GM12878 (cell line): ENCODE measurements around the gene ZNF574. TPM values are rescaled to one million over a fixed set of nuclear protein-coding genes. Genes with fewer than 3 reads are reported as not detected.

ENCODE experiments used
- CBX5 ChIP-seq: sonication (generic); IDR thresholded peaks from 2 replicates; pipeline ENCODE4 v1.6.1; 2016; ENCODE audit warnings: low read depth, moderate library complexity, mild to moderate bottlenecking, inconsistent platforms
- CEBPB ChIP-seq, 2 experiments: fragments of 150-350 bp in 1 of 2; IDR thresholded peaks; 2 replicates each; pipeline ENCODE4 v1.6.1; 2012 to 2014; ENCODE audit warnings: low read depth in 2 of 2, low read length in 2 of 2, borderline replicate concordance in 1 of 2, inconsistent platforms in 1 of 2
- RELA ChIP-seq: fragments of 450-650 bp; IDR thresholded peaks from 2 replicates; pipeline ENCODE4 v1.8.0; 2014; ENCODE audit warnings: borderline replicate concordance; ENCODE audit not compliant: partially characterized antibody
- SIN3A ChIP-seq: IDR thresholded peaks from 2 replicates; pipeline ENCODE4 v1.6.1; 2012; ENCODE audit warnings: low read depth, low read length, improper control_type of control experiment
- SMAD5 ChIP-seq: IDR thresholded peaks from 2 replicates; pipeline ENCODE4 v1.6.1; 2016; ENCODE audit warnings: antibody characterized with exemption, low read depth
- SP1 ChIP-seq: IDR thresholded peaks from one replicate; pipeline ENCODE4 v1.6.1; 2011; ENCODE audit warnings: low read depth, low read length
- SUZ12 ChIP-seq: fragments of 200-600 bp; sonication (generic); IDR thresholded peaks from one replicate; pipeline ENCODE4 v1.6.1; 2018; ENCODE audit warnings: antibody characterized with exemption, mild to moderate bottlenecking; ENCODE audit not compliant: unreplicated experiment
- polyA plus RNA-seq, 11 experiments: library from polyadenylated mRNA; depleted of rRNA in 4 of 11; unstranded in 6 of 11; stranded (reverse) in 5 of 11; fragments of >200 nt; fragmentation: Nextera tagmentation in 4 of 11; fragmentation: Illumina TruSeq in 1 of 11; extraction: Ambion mirVana in 4 of 11; extraction: Trizol in 1 of 11; gene quantifications; 1 replicate in 1 of 11; 2 replicates in 10 of 11; pipeline versions ENCODE4 v1.2.1 to v1.2.3, GENCODE V29; 2011 to 2016; ENCODE audit warnings: inconsistent platforms in 2 of 11, missing spikeins in 2 of 11, low read depth in 1 of 11
- total RNA-seq, 4 experiments: library from RNA; depleted of rRNA in 3 of 4; stranded (reverse); fragments of >200 nt in 3 of 4; fragmentation: Illumina TruSeq in 1 of 4; extraction: Trizol in 1 of 4; gene quantifications; 2 replicates each; pipeline versions ENCODE4 v1.2.1 to v1.2.3, GENCODE V29; 2013 to 2021
- TF ChIP-seq, protein P1 (sequence below): IDR thresholded peaks from 2 replicates; pipeline ENCODE4 v1.6.1; 2011; ENCODE audit warnings: low read depth, low read length, improper control_type of control experiment, borderline replicate concordance
- TF ChIP-seq, protein P2 (sequence below): fragments of 450-650 bp; IDR thresholded peaks from 2 replicates; pipeline ENCODE4 v1.6.1; 2017; ENCODE audit warnings: mild to moderate bottlenecking, moderate library complexity
- TF ChIP-seq, protein P3 (sequence below): IDR thresholded peaks from 2 replicates; pipeline ENCODE4 v1.6.1; 2012; ENCODE audit warnings: low read length, inconsistent platforms
- TF ChIP-seq, protein P4 (sequence below): fragments of 450-650 bp; IDR thresholded peaks from 2 replicates; pipeline ENCODE4 v1.6.1; 2017; ENCODE audit warnings: mild to moderate bottlenecking, low read depth, inconsistent platforms; ENCODE audit not compliant: poor library complexity, severe bottlenecking
- TF ChIP-seq, protein P5 (sequence below): fragments of 450-650 bp; IDR thresholded peaks from 2 replicates; pipeline ENCODE4 v1.6.1; 2016; ENCODE audit warnings: mild to moderate bottlenecking
- TF ChIP-seq, protein P6 (sequence below): fragments of 450-650 bp; IDR thresholded peaks from 2 replicates; pipeline ENCODE4 v1.6.1; 2018; ENCODE audit warnings: borderline replicate concordance, mild to moderate bottlenecking; ENCODE audit not compliant: partially characterized antibody

ZNF574 gene
- total and polyA plus RNA-seq, 10 of the 15 experiments (the other 5 are each of a cell fraction or from before 2014, with no cell fraction given) = 0.32 to 25.6 (median 11.4) TPM

DNA sequence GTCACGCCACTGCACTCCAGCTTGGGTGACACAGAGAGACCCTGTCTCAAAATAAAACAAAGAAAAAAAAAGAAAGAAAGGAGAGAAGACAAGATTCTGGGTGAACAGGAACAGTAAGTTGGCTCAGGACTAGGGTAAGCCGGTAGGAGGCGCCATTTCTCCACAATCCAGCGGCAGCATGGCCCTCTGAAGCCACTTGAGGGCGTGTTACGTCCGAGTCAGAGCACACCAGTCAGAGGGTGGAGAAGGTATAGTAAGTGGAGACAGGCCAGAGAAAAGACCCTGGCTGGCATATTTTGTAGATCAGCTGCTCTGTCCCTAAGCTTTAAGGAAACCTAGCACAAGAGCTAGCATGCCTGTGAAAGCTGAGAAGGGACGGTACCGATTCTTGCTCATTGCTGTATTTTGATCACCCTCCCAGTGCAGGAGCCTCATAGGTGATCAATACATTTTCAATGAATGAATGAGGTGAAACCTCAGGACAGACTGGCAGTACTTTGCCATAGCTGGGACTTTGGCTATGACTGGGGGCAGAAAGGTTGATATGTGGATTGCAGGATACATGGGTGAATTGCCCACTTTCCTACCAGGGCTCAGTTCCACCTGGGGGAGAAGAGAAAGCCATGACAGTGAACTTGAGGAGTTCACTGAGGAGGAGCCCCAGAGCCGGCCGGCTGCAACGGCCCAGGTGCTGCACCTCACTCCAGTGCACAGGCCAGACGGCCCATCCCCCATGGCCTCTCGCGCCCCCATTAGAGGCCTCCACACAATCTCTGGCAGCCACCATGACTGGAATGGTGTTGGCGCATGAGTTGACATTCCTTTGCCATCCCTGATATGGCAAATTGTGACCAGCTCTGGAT lies 32.8 kb downstream of the ZNF574 start (continued):
- TF ChIP-seq, protein P1, sequence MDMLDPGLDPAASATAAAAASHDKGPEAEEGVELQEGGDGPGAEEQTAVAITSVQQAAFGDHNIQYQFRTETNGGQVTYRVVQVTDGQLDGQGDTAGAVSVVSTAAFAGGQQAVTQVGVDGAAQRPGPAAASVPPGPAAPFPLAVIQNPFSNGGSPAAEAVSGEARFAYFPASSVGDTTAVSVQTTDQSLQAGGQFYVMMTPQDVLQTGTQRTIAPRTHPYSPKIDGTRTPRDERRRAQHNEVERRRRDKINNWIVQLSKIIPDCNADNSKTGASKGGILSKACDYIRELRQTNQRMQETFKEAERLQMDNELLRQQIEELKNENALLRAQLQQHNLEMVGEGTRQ = no peak
- TF ChIP-seq, protein P2, sequence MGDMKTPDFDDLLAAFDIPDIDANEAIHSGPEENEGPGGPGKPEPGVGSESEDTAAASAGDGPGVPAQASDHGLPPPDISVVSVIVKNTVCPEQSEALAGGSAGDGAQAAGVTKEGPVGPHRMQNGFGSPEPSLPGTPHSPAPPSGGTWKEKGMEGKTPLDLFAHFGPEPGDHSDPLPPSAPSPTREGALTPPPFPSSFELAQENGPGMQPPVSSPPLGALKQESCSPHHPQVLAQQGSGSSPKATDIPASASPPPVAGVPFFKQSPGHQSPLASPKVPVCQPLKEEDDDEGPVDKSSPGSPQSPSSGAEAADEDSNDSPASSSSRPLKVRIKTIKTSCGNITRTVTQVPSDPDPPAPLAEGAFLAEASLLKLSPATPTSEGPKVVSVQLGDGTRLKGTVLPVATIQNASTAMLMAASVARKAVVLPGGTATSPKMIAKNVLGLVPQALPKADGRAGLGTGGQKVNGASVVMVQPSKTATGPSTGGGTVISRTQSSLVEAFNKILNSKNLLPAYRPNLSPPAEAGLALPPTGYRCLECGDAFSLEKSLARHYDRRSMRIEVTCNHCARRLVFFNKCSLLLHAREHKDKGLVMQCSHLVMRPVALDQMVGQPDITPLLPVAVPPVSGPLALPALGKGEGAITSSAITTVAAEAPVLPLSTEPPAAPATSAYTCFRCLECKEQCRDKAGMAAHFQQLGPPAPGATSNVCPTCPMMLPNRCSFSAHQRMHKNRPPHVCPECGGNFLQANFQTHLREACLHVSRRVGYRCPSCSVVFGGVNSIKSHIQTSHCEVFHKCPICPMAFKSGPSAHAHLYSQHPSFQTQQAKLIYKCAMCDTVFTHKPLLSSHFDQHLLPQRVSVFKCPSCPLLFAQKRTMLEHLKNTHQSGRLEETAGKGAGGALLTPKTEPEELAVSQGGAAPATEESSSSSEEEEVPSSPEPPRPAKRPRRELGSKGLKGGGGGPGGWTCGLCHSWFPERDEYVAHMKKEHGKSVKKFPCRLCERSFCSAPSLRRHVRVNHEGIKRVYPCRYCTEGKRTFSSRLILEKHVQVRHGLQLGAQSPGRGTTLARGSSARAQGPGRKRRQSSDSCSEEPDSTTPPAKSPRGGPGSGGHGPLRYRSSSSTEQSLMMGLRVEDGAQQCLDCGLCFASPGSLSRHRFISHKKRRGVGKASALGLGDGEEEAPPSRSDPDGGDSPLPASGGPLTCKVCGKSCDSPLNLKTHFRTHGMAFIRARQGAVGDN = no peak
- TF ChIP-seq CBX5 (no peak), SMAD5 (no peak), SP1 (no peak), RELA (peak; percentile 39), CEBPB (IDR thresholded peaks at IDR 0.05; ENCODE audit: borderline replicate concordance in 1 of 2, low read depth in 2 of 2, low read length in 2 of 2) (no peak), SUZ12 (no peak), SIN3A (peak; percentile 61; the same call in 1 of the 2 replicates)
- TF ChIP-seq, protein P3, sequence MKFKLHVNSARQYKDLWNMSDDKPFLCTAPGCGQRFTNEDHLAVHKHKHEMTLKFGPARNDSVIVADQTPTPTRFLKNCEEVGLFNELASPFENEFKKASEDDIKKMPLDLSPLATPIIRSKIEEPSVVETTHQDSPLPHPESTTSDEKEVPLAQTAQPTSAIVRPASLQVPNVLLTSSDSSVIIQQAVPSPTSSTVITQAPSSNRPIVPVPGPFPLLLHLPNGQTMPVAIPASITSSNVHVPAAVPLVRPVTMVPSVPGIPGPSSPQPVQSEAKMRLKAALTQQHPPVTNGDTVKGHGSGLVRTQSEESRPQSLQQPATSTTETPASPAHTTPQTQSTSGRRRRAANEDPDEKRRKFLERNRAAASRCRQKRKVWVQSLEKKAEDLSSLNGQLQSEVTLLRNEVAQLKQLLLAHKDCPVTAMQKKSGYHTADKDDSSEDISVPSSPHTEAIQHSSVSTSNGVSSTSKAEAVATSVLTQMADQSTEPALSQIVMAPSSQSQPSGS = no peak
- TF ChIP-seq, protein P4, sequence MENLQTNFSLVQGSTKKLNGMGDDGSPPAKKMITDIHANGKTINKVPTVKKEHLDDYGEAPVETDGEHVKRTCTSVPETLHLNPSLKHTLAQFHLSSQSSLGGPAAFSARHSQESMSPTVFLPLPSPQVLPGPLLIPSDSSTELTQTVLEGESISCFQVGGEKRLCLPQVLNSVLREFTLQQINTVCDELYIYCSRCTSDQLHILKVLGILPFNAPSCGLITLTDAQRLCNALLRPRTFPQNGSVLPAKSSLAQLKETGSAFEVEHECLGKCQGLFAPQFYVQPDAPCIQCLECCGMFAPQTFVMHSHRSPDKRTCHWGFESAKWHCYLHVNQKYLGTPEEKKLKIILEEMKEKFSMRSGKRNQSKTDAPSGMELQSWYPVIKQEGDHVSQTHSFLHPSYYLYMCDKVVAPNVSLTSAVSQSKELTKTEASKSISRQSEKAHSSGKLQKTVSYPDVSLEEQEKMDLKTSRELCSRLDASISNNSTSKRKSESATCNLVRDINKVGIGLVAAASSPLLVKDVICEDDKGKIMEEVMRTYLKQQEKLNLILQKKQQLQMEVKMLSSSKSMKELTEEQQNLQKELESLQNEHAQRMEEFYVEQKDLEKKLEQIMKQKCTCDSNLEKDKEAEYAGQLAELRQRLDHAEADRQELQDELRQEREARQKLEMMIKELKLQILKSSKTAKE = peak; percentile 65
- TF ChIP-seq, protein P5, sequence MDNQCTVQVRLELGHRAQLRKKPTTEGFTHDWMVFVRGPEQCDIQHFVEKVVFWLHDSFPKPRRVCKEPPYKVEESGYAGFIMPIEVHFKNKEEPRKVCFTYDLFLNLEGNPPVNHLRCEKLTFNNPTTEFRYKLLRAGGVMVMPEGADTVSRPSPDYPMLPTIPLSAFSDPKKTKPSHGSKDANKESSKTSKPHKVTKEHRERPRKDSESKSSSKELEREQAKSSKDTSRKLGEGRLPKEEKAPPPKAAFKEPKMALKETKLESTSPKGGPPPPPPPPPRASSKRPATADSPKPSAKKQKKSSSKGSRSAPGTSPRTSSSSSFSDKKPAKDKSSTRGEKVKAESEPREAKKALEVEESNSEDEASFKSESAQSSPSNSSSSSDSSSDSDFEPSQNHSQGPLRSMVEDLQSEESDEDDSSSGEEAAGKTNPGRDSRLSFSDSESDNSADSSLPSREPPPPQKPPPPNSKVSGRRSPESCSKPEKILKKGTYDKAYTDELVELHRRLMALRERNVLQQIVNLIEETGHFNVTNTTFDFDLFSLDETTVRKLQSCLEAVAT = peak; percentile 49; the same call in 1 of the 2 replicates
- TF ChIP-seq, protein P6, sequence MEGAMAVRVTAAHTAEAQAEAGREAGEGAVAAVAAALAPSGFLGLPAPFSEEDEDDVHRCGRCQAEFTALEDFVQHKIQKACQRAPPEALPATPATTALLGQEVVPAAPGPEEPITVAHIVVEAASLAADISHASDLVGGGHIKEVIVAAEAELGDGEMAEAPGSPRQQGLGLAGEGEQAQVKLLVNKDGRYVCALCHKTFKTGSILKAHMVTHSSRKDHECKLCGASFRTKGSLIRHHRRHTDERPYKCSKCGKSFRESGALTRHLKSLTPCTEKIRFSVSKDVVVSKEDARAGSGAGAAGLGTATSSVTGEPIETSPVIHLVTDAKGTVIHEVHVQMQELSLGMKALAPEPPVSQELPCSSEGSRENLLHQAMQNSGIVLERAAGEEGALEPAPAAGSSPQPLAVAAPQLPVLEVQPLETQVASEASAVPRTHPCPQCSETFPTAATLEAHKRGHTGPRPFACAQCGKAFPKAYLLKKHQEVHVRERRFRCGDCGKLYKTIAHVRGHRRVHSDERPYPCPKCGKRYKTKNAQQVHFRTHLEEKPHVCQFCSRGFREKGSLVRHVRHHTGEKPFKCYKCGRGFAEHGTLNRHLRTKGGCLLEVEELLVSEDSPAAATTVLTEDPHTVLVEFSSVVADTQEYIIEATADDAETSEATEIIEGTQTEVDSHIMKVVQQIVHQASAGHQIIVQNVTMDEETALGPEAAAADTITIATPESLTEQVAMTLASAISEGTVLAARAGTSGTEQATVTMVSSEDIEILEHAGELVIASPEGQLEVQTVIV = no peak
